ENCODE measurements around the gene SPTAN1.
"Not testable (repeated sequence)": the region's sequence is repeated elsewhere in the genome, so short reads cannot be mapped to it uniquely, and the experiment has no call there.

SPTAN1 gene

DNA sequence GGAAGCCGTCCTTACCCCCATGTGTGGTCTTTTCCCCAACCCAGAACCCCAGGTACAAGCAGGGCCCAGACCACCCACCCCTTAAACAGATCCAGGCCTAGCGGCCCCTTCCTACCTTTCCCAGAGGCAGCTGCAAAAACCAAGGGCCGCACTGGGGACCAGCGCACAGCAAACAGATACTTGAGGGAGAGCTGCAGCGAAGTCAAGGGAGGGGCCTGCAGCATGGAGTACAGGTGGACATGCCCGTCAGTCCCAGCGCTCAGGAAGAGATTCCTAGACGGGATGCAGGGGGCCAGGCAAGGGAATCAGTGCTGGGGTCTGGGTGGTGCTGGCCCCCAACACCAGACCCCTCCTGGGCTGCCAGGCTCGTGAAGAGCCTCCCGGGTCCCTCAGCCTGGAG lies 81.7 kb downstream of the SPTAN1 start:
- no peak for DNase-seq

DNA sequence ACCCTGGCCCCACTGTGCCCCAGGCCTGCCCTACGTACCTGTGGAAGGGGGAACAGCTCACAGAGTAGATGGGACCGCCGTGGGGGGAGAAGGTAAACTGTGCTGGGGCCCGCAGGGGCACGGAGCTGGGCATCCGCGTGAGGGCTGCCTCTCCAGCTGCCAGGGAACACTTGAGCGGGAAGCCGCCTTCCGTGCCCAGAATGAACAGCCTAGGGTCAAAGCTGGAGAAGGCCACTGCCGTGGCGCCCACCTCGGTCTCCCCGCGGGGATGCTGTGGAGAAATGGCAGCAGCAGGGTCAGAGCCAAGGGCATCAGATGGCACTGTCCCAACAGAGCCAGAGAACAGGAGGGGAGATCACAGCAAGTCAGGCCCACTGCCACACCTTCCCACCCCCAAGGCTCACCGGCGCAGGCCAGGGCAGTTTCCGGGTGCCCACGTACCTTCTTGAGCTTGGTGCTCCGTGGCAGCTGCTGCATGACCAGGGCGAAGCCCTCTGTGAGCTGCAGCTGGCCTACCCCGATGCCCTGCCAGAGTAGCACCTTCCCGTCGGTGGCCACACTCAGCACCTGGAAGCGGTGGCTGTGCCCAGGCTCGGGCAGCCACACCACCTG lies 82.4 kb downstream of the SPTAN1 start:
- no peak for DNase-seq

DNA sequence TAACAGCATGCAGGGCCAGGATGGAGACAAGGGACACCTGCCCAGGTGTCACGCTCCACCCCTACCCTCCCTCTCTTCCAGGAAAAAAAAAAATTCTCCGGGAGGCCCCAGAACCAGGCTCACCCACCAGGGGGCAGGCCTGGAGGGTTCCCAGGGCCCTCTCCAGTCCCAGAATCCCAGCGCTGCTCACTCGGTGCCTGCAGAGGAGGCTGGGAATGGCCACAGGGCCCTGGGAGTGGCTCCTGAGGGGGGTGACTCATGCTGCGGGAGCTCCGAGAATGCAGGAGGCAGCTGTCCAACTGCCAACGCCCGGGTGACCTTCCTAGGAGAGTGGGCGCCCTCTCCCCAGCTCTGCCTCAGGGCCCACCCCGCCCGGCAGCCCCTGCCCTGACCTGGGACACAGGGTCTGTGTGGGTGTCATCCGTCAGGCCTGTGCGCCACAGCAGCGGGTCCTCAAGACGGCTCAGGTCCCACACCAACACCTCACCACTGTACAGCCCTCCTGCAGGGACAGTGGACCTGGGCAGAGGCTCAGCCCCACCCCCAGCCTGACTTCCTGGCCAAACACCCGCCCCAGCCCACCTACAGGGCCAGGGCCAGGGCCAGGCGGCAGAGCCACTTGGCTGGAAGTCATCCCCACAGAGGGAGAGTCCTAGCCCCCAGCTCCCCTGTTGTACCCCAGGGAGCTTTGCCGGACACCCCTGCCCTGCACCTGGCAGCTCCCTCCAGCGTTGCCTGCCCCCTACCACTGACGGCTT lies 83.1 kb downstream of the SPTAN1 start:
- peak; percentile 13 to 19 for DNase-seq

DNA sequence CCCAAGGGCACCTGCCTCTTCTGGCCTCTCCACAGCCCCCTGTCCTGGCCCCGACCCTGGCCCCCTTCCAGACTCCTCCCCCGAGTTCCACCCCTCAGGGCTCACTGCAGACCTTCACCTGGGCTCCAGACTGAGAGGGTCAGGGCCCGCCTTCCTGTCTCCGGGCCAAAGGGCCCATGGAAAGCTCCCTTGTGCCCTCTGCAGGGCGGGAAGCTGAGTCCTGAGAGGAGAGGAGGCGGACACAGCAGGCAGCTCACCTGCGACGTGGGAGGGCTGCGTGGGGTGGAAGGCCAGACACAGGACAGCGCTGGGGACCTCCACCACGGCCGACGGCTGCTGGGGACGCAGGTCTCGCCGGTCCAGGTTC lies 83.6 kb downstream of the SPTAN1 start:
- DNase-seq = no peak

DNA sequence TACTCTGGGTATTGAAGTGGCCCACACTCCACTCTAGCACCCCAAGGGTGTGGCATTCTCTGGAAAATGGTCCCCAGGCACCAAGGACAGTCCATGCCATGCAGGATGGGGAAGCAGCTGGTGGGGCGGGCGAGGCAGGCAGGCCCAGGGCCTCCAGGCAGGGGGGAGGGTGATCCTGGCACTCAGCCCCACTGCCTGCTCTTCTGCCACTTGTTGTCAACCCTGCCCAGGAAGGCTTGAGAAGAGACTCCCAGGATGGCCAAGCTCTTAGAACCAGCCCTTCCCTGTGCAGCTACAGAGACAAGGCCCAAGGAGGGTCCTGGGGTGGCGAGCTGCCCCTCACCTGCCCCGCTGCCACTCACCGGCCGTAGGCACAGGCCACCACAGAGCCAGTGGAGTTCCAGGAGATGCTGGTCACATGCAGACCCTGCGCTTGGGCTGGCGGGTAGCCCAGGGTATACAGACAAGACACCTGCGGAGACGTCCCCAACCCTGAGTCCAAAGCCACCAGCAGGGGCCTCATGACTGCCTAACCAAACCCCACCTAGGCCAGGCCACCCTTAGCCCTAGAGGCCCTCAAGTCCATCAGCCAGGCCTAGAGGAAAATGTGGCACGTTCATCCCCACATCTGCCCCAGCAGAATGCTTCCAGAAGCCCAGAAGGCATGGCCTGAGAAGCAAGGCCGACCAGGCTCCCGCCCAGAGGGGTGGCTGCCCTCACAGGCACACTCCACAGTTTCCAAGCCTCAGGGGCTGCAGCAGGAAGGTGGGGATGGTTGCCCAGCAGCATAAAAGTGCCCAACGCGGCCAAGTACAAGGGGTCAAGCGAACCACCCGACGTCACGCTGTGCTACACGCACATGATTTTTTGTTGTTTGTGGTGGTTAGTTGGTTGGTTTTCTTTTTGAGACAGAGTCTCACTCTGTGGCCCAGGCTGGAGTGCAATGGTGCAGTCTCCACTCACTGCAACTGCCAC lies 84.5 kb downstream of the SPTAN1 start:
- no peak for DNase-seq

DNA sequence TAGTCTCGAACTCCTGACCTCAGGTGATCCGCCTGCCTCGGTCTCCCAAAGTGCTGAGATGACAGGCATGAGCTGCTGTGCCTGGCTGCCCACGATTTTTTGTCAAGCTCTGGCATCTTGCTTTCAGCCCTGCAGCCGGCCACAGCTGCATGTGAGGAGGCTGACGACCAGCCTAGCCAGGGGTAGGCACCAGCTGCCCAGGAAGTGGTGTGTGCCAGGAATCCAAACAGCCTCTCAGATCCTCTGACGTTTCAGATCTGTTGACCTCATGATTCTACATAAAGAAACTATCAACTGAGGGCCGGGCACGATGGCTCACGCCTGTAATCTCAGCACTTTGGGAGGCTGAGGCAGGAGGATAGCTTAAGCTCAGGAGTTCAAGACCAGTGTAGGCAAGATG lies 85.3 kb downstream of the SPTAN1 start:
- no peak for DNase-seq

DNA sequence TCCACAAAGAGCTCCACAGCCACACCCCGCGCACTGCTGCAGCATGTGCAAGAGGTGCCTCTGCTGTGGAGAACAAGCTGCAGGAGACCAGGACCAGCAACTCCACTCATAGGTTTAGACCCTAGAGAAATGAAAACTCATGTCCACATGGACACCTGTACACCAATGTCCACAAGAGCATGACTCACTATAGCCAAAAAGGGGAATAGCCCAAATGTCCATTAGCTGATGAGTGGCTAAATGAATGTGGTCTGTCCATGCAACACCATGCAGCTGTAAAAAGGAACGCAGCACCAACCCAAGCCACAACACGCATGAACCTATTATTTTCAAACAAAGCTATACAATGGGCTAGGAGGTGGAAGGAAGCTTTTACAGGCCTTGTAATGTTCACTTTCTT lies 86.2 kb downstream of the SPTAN1 start:
- no peak for DNase-seq

DNA sequence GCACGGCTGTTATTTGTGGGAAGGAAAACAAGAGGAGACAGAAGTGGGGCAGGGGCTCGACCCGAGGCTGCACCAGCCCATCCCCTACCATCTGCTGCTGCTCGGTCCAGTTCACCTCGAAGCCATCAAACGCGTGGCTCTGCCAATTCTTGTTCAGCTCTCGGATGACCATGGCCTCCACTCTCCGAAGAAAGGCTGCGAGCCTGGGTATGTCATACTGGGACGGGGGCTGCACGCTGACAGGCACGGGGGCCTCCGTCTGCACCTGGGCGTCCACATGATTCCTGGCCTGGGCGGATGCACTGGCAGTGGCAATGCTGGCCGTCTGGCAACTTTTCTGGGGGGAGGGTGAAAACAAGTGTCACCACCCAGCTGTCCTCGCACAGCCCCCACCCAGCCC lies 88.2 kb downstream of the SPTAN1 start:
- no peak for DNase-seq

DNA sequence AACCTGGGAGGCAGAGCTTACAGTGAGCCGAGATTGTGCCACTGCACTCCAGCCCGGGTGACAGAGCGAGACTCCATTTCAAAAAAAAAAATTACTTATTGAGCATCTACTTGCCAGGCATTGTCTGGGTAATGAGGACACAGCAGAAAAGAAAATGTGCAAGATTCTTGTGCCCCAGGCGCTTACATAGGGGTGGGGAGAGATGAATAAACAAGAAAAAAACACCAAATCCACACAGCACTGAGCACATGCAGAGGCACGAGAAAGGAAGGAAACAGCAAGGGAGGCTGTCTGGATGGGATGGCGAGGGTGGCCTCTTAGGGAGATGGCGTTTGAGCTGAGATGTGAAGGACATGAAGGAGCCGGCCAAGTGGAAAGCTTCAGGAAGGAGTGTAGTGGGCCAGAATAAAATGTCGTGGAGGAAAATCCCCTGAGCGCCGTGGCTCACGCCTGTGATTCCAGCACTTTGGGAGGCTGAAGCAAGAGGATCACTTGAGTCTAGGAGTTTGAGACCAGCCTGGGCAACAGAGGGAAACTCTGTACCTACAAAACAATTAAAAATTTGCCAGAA lies 90.4 kb downstream of the SPTAN1 start:
- DNase-seq = no peak

DNA sequence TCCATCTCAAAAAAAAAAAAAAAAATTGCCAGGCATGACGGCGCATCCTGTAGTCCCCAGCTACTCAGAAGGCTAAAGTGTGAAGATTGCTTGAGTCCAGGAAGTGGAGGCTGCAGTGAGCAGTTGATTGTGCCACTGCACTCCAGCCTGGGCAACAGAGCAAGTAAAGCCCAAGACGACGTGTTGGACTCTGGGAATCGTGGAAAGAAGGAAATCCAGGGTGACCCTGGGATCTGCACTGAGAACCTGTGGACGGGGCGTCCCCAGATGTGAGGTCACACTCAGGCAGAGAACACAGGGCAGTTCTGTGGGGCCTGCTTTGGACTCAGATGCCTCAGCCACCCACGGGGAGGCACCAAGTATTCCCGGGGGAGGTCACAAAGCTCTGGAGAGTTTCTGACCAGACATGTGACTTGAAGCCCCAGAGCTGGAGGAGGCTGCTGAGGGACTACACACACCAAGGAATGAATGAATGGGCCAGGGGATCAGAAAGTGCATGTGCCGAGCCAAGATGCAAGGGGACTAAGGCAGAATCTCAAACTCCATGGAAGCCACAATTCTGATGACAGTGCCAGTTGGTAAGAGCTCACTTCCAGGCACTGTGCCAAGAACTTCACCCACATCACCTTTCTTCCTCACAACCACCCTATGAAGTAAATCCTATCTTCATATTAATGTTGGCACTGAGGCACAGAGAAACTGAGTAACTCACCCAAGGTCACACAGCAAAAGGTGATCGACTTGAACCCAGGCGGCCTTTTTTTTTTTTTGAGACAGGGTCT lies 91.3 kb downstream of the SPTAN1 start:
- DNase-seq = no peak

DNA sequence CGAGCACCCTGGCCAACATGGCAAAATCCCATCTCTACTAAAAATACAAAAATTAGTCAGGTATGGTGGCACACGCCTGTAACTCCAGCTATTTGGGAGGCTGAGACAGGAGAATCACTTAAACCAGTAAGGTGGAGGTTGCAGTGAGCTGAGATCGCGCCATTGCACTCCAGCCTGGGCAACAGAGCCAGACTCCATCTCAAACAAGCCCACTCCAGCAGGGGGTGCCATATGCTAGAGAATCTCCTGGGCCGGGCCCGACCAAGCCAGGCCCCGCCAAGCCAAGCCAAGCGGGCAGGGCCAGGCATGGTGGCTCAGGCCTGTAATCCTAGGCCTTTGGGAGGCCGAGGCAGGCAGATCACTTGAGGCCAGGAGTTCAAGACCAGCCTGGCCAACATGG lies 95.8 kb downstream of the SPTAN1 start:
- DNase-seq = not testable (repeated sequence)

DNA sequence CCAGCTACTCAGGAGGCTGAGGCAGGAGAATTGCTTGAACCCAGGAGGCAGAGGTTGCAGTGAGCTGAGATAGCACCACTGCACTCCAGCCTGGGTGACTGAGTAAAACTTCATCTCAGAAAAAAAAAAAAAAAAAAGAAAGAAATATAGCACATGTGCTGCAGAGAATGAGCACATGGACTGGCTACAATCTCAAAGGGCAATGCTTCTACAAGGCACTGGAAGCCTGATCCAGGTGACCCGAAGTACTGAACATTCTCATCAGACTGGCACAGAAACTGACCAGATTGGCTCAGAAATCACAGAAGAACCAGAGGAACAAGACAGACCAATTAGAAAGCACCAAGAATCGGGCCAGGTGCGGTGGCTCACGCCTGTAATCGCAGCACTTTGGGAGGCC lies 99.4 kb downstream of the SPTAN1 start:
- DNase-seq = no peak

DNA sequence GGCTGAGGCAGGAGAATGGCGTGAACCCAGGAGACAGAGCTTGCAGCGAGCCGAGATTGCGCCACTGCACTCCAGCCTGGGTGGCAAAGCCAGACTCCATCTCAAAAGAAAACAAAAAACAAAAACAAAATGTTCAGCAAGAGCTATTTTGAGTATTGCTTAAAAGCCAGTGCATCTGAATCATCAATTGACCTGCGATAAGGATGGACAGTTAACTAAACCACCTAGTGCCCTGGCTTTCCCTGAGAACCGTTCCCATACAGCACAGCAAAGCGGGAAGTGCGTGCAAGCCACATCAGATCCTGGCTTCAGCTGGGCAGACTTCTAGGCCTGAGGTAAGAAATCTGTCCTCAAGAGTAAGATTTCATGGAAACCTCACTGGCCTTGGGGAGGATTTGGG lies 101.5 kb downstream of the SPTAN1 start:
- DNase-seq = no peak

DNA sequence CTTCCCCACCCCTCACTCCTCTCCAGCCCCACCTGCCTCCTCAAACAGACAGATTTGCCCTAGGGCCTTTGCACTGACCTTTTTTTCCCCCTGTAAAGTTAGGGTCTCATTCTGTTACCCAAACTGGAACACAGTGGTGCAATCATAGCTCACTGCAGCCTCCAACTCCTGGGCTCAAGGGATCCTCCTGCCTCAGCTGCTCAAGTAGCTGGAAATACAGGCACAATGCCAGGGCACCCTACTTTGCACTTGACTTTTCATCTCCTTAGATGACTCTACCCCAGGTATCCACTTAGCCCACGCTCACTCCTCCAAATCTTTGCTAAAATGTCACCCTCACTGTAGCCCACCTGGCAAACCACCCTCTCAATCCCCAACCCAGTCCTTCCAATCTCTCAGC lies 102.1 kb downstream of the SPTAN1 start:
- DNase-seq = no peak

DNA sequence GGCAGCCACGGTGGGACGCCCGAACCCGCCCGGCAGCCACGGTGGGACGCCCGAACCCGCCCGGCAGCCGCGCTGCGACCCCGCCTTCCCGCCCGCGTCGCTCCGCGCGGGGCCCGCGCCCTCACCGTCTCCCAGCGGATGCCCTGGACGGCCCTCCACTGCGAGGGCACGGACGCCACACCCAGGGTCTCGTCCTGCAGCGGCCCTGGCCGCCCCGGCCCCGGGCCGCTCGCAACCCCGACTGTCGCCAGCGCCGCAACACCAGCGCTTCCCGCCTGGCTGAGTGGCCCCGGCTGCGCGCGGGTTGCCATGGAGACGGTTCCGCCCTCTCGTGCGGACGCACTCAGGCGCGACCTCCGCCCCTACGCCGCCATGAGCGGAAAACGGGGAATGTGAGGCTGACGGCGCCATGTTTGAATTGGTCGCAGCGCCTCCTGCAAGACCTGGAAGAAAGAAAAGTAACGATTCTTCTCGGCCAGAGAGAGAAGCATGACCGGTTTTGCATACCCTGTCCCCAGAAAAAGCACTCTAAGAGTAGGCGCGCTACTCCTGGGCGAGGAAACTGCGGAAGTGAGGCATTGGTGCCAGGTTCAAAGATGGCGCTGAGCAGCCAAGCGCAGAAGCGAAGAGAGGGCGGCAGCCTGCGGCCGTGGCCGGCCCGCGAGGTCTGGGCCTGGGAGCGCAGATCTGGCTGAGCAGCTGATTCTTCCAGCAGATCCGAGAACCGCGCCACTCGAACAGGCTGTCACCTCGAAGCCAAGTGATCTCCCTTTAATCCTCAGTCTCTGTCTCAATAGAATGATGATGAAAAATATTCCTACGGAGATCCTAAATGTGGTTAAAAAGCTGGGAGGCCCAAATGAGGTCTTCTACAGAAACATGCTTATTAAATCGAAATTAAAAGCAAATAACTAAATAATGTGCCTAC lies 104.3 kb downstream of the SPTAN1 start, which contains the start of gene DYNC2I2:
Gene DYNC2I2, minus strand, starts transcription at position 432 of the 928 bp plus-strand sequence. Its CDS starts 121 bp downstream, at position 311.
- DNase-seq = peak; percentile 35 to 83

DNA sequence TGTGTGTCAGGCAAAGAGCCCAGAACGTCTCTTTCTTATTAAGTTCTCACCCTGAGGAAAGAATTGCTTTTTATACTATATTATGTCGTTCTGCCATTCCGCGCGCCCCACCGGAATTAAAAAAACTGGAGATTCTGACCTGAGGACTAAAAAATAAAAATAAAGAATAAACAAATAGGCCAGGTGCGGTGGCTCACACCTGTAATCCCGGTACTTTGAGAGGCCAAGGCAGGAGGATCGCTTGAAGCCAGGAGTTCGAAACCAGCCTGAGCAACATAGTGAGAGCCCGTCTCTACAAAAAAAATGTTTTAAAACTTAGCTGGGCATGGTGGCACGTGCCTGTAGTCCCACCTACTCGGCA lies 104.9 kb downstream of the SPTAN1 start:
- no peak for DNase-seq

DNA sequence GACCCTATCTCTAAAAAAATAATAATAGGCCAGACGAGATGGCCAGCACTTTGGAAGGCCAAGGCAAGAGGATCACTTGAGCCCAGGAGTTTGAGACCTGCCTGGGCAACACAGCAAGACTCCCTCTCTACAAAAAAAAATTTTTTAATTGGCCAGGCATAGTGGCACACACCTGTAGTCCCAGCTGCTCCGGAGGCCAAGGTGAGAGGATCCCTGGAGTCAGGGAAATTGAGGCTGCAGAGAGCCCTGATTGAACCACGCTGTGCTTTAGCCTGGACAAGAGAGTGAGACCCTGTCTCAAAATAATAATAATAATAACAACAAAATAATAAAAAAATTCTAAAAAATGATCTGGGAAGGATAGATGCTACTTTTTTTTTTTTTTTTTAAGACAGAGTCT lies 105.4 kb downstream of the SPTAN1 start:
- DNase-seq = no peak

DNA sequence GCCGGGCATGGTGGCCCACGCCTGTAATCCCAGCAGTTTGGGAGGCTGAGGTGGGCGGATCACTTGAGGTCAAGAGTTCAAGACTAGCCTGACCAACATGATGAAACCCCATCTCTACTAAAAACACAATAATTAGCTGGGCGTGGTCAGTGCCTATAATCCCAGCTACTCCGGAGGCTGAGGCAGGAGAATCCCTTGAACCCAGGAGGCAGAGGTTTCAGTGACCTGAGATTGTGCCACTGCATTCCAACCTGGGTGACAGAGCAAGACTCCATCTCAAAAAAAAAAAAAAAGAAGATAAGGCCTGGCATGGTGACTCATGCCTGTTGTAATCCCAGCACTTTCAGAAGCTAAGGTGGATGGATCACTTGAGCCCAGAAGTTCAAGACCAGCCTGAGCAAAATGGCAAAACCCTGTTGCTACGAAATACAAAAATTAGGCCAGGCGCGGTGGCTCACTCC lies 114.1 kb downstream of the SPTAN1 start:
- DNase-seq = not testable (repeated sequence)

DNA sequence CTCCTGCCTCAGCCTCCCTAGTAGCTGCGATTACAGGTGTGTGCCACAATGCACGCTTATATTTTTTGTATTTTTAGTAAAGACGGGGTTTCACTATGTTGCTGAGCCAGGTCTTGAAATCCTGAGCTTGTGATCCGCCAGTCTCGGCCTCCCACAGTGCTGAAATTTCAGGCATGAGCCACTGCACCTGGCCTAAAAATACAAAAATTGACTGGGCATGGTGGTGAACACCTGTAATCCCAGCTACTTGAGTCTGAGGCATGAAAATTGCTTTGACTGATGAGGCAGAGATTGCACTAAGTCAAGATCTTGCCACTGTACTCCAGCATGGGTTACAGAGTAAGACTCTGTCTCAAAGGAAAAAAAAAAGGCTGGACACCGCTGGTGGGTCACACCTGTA lies 117.4 kb downstream of the SPTAN1 start:
- DNase-seq = no peak

DNA sequence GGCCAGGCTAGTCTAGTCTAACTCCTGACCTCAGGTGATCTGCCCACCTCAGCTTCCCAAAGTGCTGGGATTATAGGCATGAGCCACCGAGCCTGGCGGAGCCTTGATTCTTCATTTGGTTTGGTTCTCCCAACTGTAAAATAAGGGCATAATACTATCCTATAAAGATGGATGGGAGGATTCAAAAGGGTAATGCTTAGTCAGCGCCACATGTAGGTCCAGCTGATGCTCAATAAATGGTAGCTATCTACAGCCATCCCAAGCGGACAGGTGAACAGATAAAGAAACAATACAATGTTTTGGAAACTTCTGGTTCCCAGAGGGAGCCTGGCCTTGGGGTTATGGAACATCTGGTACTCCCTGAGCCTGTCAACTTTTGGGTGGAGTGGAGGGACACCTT lies 123.0 kb downstream of the SPTAN1 start:
- DNase-seq = no peak

DNA sequence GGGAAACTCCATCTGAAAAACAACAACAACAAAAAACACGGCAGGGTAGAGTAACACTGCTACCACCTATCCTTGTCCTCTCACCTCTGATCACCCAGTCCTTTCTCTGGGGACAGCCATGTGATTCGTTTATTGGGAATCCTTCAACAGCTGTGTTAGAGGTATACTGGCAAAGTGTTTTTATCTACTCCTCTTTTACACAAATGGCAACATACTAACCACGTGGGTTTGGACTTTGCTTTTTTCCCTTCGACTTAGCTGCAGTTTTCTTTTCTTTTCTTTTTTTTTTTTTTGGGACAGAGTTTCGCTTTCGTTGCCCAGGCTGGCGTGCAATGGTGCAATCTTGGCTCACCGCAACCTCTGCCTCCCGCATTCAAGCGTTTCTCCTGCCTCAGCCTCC lies 125.4 kb downstream of the SPTAN1 start:
- no peak for DNase-seq
